OCI-LY1 (cell line): ENCODE data around the gene PHACTR2.

Source experiments
- H2AFZ ChIP-seq: fragments of 200-600 bp; sonication (generic), shearing (Covaris generic); 2 replicates; pipeline ENCODE4 v1.6.0; 2014; ENCODE audit warnings: antibody characterized with exemption, mild to moderate bottlenecking, low read length
- H3F3A ChIP-seq: fragments of 200-600 bp; sonication (generic), shearing (Covaris generic); 2 replicates; pipeline ENCODE4 v1.6.0; 2014; ENCODE audit warnings: mild to moderate bottlenecking, antibody characterized with exemption, low read length, moderate library complexity; ENCODE audit not compliant: insufficient read depth
- H3K27ac ChIP-seq: fragments of 200-600 bp; sonication (generic); 2 replicates; pipeline ENCODE4 v1.5.1; 2014; ENCODE audit warnings: low read length, mixed run types, mild to moderate bottlenecking, low read depth; ENCODE audit not compliant: poor library complexity, severe bottlenecking
- H3K27me3 ChIP-seq: fragments of 200-600 bp; sonication (generic); 2 replicates; pipeline ENCODE4 v1.6.0; 2014; ENCODE audit warnings: antibody characterized with exemption, mild to moderate bottlenecking, low read length, moderate library complexity; ENCODE audit not compliant: insufficient read depth
- H3K36me3 ChIP-seq: fragments of 200-600 bp; sonication (generic); 2 replicates; pipeline ENCODE4 v1.6.1; 2014; ENCODE audit warnings: mild to moderate bottlenecking, antibody characterized with exemption, low read length, moderate library complexity, mixed read lengths; ENCODE audit not compliant: insufficient read depth
- H3K4me1 ChIP-seq: fragments of 200-600 bp; sonication (generic); 2 replicates; pipeline ENCODE4 v1.5.1; 2014; ENCODE audit warnings: mild to moderate bottlenecking, low read length, moderate library complexity; ENCODE audit not compliant: insufficient read depth, severe bottlenecking
- H3K4me2 ChIP-seq: fragments of 200-600 bp; sonication (generic), shearing (Covaris generic); 2 replicates; pipeline ENCODE4 v1.6.1; 2014; ENCODE audit warnings: low read length
- H3K4me3 ChIP-seq: fragments of 200-600 bp; sonication (generic); 2 replicates; pipeline ENCODE4 v1.5.1; 2014; ENCODE audit warnings: low read length, low read depth, mild to moderate bottlenecking, mixed read lengths; ENCODE audit not compliant: poor library complexity, severe bottlenecking
- H3K79me2 ChIP-seq: fragments of 200-600 bp; shearing (Covaris generic); 2 replicates; pipeline ENCODE4 v1.6.1; 2016; ENCODE audit warnings: mixed run types, low read length, mixed read lengths; ENCODE audit not compliant: insufficient read depth
- H3K9ac ChIP-seq: fragments of 200-600 bp; sonication (generic), shearing (Covaris generic); 2 replicates; pipeline ENCODE4 v1.6.1; 2014; ENCODE audit warnings: mild to moderate bottlenecking, low read length, mixed read lengths
- H3K9me2 ChIP-seq: fragments of 200-600 bp; sonication (generic), shearing (Covaris generic); 2 replicates; pipeline ENCODE4 v1.6.1; 2014; ENCODE audit warnings: low read depth, mild to moderate bottlenecking, low read length, mixed read lengths
- H3K9me3 ChIP-seq: fragments of 200-600 bp; shearing (Covaris generic); 2 replicates; pipeline ENCODE4 v1.6.1; 2014; ENCODE audit warnings: low read length, mixed read lengths
- H4K20me1 ChIP-seq: fragments of 200-600 bp; sonication (generic), shearing (Covaris generic); 2 replicates; pipeline ENCODE4 v1.6.0; 2016; ENCODE audit warnings: mild to moderate bottlenecking, low read length; ENCODE audit not compliant: insufficient read depth
- EZH2 ChIP-seq: fragments of 200-600 bp; sonication (generic), shearing (Covaris generic); IDR thresholded peaks from 2 replicates; pipeline ENCODE4 v1.8.0; 2017; ENCODE audit warnings: borderline replicate concordance, mixed run types, mild to moderate bottlenecking, antibody characterized with exemption, low read length, moderate library complexity, mixed read lengths
- TF ChIP-seq, protein P1 (sequence below): fragments of 200-600 bp; sonication (generic), shearing (Covaris generic); IDR thresholded peaks from 2 replicates; pipeline ENCODE4 v1.5.1; 2017; ENCODE audit warnings: mild to moderate bottlenecking, antibody characterized with exemption, low read length, moderate library complexity, mixed read lengths

The PHACTR2 gene

DNA sequence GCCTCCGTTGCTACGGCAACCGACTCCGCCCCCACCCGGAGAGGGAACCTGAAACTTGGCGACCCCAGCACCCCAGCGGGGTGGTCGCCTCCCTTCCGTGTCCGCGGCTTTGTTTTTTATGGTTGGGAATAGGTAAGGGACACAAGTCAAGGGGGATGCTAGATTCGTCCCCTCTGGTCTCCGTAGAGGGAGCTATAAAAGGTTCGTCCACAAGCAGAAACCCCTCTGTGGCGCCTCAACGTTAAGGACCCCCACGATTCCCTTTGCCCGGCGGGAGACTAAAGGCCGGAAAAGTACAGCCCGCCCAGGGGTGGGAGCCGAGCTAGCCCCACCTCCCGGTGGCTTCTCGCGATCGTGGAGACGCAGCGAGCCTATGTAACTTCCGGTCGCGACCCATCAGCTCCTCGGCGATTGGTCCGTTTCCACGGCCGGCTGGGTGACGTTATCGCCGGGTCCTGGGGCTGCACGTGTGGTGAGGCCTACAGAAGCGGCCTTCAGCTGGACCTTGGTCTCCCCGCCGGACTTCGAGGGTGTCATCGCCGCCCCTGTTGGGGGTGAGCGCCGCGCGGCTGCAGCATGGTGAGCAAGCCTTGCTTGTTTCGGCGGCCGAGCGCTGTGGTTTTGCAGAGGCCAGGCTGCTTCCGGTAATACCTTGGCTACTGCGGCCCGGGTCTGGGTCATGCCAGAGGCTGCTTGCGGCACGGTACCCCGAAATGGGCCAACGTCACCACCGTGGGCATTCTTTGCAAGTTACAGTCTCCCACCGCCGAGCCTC lies 165.3 kb downstream of the PHACTR2 start, which contains the start of gene LTV1:
Gene LTV1, plus strand, starts transcription at position 437 of the 775 bp plus-strand sequence. Its CDS starts 140 bp downstream, at position 577.
- Histone ChIP-seq H3K4me2 (peak within 1 kb of the TSS; percentile 80), H3K4me1 (peaks cover 17% of the 10 kb centered on the region), H3F3A (no peaks in the 10 kb centered on the region), H3K4me3 (peak within 1 kb of the TSS; percentile 91), H4K20me1 (no peaks in the 10 kb centered on the region), H3K9me2 (no peaks in the 10 kb centered on the region), H2AFZ (peak within 1 kb of the TSS; percentile 98), H3K27ac (peak within 1 kb of the TSS; percentile 46), H3K9me3 (no peaks in the 10 kb centered on the region), H3K36me3 (peaks cover 35% of the 10 kb centered on the region), H3K27me3 (no peaks in the 10 kb centered on the region), H3K79me2 (peaks cover 17% of the 10 kb centered on the region), H3K9ac (peak within 1 kb of the TSS; percentile 91)
- TF ChIP-seq EZH2: no peak
- TF ChIP-seq, protein P1, sequence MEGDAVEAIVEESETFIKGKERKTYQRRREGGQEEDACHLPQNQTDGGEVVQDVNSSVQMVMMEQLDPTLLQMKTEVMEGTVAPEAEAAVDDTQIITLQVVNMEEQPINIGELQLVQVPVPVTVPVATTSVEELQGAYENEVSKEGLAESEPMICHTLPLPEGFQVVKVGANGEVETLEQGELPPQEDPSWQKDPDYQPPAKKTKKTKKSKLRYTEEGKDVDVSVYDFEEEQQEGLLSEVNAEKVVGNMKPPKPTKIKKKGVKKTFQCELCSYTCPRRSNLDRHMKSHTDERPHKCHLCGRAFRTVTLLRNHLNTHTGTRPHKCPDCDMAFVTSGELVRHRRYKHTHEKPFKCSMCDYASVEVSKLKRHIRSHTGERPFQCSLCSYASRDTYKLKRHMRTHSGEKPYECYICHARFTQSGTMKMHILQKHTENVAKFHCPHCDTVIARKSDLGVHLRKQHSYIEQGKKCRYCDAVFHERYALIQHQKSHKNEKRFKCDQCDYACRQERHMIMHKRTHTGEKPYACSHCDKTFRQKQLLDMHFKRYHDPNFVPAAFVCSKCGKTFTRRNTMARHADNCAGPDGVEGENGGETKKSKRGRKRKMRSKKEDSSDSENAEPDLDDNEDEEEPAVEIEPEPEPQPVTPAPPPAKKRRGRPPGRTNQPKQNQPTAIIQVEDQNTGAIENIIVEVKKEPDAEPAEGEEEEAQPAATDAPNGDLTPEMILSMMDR: no peak

DNA sequence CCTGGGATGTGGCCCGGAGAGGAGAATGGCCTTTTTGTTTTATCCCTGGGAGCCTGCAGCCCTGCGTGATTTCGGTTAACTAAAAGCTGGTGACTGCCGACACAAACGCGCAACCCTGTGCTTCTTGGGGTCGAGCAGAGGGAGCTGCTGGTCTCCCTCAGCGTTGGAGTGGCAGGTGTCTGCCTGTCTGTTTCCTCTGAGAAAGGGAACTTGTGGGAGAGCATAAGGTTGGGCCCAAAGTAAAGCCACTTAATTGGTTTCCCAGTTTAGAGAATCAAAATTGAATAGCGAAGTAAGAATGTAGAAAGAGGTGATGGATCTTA lies 165.9 kb downstream of the PHACTR2 start:
- Histone ChIP-seq H3K4me2 (peak overlapping the region; percentile 80), H3K4me1 (peaks cover 17% of the 10 kb centered on the region), H3K9ac (peak overlapping the region; percentile 91), H3F3A (no peaks in the 10 kb centered on the region), H3K27me3 (no peaks in the 10 kb centered on the region), H3K36me3 (peaks cover 40% of the 10 kb centered on the region), H3K27ac (peak overlapping the region; percentile 46), H4K20me1 (no peaks in the 10 kb centered on the region), H3K9me3 (no peaks in the 10 kb centered on the region), H3K4me3 (peak overlapping the region; percentile 91), H3K79me2 (peaks cover 17% of the 10 kb centered on the region), H3K9me2 (no peaks in the 10 kb centered on the region), H2AFZ (no peak overlapping the region)
- no peak for TF ChIP-seq EZH2
- TF ChIP-seq, protein P1: no peak

DNA sequence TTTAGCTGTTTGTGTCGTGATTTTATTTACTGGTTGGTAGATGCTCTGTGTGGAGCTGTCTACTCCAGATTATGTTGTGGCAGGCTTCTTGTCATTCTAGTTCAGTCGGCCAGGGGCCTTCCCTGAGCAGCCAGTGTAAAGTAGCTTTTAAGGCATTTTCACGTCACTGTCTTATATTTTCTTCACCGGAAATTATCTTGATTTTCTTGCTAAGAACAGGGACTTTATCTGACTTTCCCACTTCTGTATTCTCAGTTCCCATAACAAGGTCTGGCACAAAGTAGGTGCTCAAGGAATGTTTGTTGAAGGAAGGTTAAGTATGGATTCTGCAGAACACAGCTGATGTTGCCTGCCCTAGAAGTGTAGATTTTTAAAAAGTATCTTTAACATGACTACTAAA lies 166.2 kb downstream of the PHACTR2 start:
- H3F3A ChIP-seq: no peaks in the 10 kb centered on the region
- H4K20me1 ChIP-seq: no peaks in the 10 kb centered on the region
- no peak overlapping the region for H3K27ac ChIP-seq
- peak overlapping the region; percentile 80 for H3K4me2 ChIP-seq
- H2AFZ ChIP-seq: no peak overlapping the region
- H3K9me2 ChIP-seq: no peaks in the 10 kb centered on the region
- no peaks in the 10 kb centered on the region for H3K27me3 ChIP-seq
- TF ChIP-seq, protein P1: no peak
- TF ChIP-seq EZH2: no peak
- no peaks in the 10 kb centered on the region for H3K9me3 ChIP-seq
- H3K4me3 ChIP-seq: peak overlapping the region; percentile 91
- peak overlapping the region; percentile 91 for H3K9ac ChIP-seq
- H3K36me3 ChIP-seq: peaks cover 44% of the 10 kb centered on the region
- H3K79me2 ChIP-seq: peaks cover 17% of the 10 kb centered on the region
- peaks cover 17% of the 10 kb centered on the region for H3K4me1 ChIP-seq
